ENCODE results near the gene ABHD6. TPM values are rescaled to one million over a fixed set of nuclear protein-coding genes. Genes with fewer than 3 reads are reported as not detected.

ABHD6 gene
- total RNA-seq, 1 donor from 2014 or later: 3.0 TPM

DNA sequence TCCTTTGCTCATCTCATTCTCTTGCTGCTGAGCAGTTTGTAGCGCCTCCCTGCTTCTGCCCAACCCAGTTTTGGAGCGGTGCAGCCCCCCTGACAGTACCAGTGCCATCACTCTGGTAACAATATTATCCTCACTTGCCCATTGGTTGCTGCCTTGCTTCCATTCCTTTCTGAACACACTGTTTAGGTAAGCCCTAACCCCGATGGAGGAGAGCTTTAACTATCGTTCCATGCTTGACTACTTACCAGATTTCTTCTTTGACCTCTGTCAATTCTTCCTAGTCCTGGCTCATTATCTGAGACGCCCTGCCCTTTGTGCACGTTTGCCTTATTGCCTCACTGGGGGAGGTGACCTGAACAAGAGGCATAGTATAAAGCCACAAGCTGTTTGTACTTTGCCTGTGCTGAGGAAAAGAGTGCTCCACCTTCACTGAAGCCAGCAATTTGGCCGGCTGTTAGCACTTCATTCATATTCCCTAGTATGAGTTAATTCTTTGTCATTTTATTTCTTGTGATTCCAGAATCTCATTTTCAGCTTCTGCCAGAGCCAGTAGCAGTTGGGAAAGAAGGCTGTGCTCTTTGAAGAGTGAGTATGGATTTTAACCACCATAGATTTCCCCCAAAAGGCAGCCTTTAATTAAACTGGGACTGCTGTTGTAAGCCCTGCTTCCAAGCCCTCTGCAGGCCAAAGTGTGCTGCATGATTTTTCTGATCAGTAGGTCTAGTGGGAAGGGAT lies 11.9 kb downstream of the ABHD6 start:
- H3K9me3 Mint-ChIP-seq (ENCODE audit: unreplicated experiment): no peaks in the 10 kb centered on the region
- H3K4me1 Mint-ChIP-seq (ENCODE audit: unreplicated experiment): peaks cover 6% of the 10 kb centered on the region
- H3K27ac Mint-ChIP-seq (ENCODE audit: unreplicated experiment): no peak overlapping the region
- TF ChIP-seq, protein P1, sequence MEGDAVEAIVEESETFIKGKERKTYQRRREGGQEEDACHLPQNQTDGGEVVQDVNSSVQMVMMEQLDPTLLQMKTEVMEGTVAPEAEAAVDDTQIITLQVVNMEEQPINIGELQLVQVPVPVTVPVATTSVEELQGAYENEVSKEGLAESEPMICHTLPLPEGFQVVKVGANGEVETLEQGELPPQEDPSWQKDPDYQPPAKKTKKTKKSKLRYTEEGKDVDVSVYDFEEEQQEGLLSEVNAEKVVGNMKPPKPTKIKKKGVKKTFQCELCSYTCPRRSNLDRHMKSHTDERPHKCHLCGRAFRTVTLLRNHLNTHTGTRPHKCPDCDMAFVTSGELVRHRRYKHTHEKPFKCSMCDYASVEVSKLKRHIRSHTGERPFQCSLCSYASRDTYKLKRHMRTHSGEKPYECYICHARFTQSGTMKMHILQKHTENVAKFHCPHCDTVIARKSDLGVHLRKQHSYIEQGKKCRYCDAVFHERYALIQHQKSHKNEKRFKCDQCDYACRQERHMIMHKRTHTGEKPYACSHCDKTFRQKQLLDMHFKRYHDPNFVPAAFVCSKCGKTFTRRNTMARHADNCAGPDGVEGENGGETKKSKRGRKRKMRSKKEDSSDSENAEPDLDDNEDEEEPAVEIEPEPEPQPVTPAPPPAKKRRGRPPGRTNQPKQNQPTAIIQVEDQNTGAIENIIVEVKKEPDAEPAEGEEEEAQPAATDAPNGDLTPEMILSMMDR (IDR thresholded peaks at IDR 0.05; ENCODE audit: unreplicated experiment): no peak
- DNase-seq (ENCODE audit: low spot score): no peak
- no peaks in the 10 kb centered on the region for H3K36me3 Mint-ChIP-seq (ENCODE audit: low read depth, unreplicated experiment)
- no peak overlapping the region for H3K4me3 Mint-ChIP-seq (ENCODE audit: unreplicated experiment)
- no peaks in the 10 kb centered on the region for H3K27me3 Mint-ChIP-seq (ENCODE audit: unreplicated experiment)

DNA sequence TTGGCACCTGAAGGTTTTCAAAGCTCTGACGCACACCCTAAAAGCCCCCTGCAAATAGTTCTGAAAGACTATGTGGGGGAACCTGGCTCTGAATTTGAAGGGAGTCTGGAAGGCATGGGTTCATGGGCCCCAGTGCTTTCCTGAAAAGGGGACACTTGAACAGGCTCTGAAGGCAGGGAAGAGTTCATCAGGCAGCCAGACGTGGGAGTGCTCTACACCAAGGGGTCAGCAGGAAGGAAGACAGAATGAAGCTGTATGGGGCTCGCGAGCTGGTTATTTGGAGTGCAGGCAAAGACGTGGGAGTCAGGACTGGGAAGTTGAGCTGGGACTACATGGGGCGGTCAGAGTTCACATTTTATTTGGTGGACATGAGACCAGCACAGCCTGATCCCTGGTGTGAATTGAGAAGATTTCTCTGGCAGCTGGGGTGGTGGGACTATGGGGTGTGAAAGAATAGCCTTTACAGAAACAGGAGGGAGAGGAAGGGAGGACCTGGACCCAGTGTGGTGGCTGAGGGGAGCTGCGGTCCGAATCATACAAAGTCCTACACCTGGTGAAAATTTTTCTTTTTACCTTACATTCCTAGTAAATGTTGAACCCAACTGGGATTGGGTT lies 12.6 kb downstream of the ABHD6 start:
- no peaks in the 10 kb centered on the region for H3K9me3 Mint-ChIP-seq (ENCODE audit: unreplicated experiment)
- no peak overlapping the region for H3K27ac Mint-ChIP-seq (ENCODE audit: unreplicated experiment)
- no peak overlapping the region for H3K4me3 Mint-ChIP-seq (ENCODE audit: unreplicated experiment)
- TF ChIP-seq, protein P1 (IDR thresholded peaks at IDR 0.05; ENCODE audit: unreplicated experiment): no peak
- H3K27me3 Mint-ChIP-seq (ENCODE audit: unreplicated experiment): no peaks in the 10 kb centered on the region
- H3K4me1 Mint-ChIP-seq (ENCODE audit: unreplicated experiment): peaks cover 6% of the 10 kb centered on the region
- H3K36me3 Mint-ChIP-seq (ENCODE audit: low read depth, unreplicated experiment): no peaks in the 10 kb centered on the region
- DNase-seq (ENCODE audit: low spot score): no peak

DNA sequence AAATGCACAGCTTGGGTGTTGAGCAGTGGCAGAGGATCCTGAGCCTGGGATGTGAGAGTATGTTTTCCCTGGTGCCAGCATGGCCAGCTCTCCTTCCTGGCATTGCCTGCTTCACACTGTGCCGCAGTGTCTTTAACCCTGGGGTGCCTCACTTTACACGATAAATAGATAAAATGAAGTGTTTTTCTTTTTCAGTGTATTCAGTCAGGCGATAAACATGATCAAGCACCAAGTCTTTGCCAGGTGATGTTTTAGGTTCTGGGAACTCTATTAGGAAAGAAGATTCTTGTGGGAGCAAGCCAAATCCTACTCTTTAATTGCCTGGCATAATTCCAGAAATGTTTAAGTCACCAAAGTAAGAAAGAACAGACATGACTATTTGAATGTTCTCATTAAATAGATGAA lies 14.0 kb downstream of the ABHD6 start:
- Mint-ChIP-seq H3K9me3 (ENCODE audit: unreplicated experiment) (no peaks in the 10 kb centered on the region), H3K4me1 (ENCODE audit: unreplicated experiment) (peaks cover 6% of the 10 kb centered on the region), H3K36me3 (ENCODE audit: low read depth, unreplicated experiment) (no peaks in the 10 kb centered on the region), H3K27me3 (ENCODE audit: unreplicated experiment) (no peaks in the 10 kb centered on the region), H3K4me3 (ENCODE audit: unreplicated experiment) (no peak overlapping the region), H3K27ac (ENCODE audit: unreplicated experiment) (no peak overlapping the region)
- TF ChIP-seq, protein P1 (IDR thresholded peaks at IDR 0.05; ENCODE audit: unreplicated experiment): no peak
- DNase-seq (ENCODE audit: low spot score): no peak

DNA sequence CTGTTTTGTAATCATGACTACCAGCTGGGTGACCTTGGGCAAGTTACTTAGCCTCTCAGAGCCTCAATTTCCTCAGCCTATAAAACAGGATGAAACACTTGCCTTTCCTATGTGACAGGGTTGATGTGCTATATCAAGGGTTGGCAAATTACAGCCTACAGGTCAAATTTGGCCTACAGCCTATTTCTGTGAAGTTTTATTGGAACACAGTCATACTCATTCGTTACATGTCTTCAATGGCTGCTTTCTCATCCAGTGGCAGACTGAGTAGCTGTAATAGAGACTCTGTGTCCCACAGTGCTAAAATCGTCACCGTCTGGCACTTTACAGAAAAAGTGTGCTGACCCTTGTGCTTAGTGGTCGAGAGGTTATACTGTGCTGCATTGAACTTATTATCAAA lies 16.6 kb downstream of the ABHD6 start:
- H3K9me3 Mint-ChIP-seq (ENCODE audit: unreplicated experiment): no peaks in the 10 kb centered on the region
- peaks cover 4% of the 10 kb centered on the region for H3K36me3 Mint-ChIP-seq (ENCODE audit: low read depth, unreplicated experiment)
- no peaks in the 10 kb centered on the region for H3K27me3 Mint-ChIP-seq (ENCODE audit: unreplicated experiment)
- H3K4me1 Mint-ChIP-seq (ENCODE audit: unreplicated experiment): peaks cover 6% of the 10 kb centered on the region
- no peak overlapping the region for H3K27ac Mint-ChIP-seq (ENCODE audit: unreplicated experiment)
- DNase-seq (ENCODE audit: low spot score): no peak
- H3K4me3 Mint-ChIP-seq (ENCODE audit: unreplicated experiment): no peak overlapping the region
- TF ChIP-seq, protein P1 (IDR thresholded peaks at IDR 0.05; ENCODE audit: unreplicated experiment): no peak

DNA sequence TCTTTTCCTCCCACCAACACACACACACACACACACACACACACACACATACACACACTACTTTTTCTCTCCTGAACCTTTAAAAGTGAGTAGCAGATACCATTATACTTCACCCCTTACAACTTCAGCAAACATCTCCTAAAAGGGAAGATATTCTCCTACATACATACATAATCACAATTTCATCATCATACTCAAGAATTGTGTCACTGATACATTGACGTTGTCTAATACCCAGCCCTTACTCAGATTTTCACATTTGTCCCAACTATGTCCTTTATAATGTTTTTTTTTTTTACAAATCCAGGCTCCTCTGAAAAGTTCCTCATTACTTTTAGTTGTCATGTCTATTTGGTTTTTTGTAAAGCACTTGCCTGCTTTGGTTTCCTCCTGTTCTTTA lies 18.5 kb downstream of the ABHD6 start:
- Mint-ChIP-seq H3K36me3 (ENCODE audit: low read depth, unreplicated experiment) (peaks cover 4% of the 10 kb centered on the region), H3K27me3 (ENCODE audit: unreplicated experiment) (no peaks in the 10 kb centered on the region), H3K27ac (ENCODE audit: unreplicated experiment) (no peak overlapping the region), H3K4me1 (ENCODE audit: unreplicated experiment) (no peaks in the 10 kb centered on the region), H3K4me3 (ENCODE audit: unreplicated experiment) (no peak overlapping the region), H3K9me3 (ENCODE audit: unreplicated experiment) (no peaks in the 10 kb centered on the region)
- TF ChIP-seq, protein P1 (IDR thresholded peaks at IDR 0.05; ENCODE audit: unreplicated experiment): no peak
- DNase-seq (ENCODE audit: low spot score): no peak
